ENCODE results near the gene WRNIP1.

WRNIP1 gene

DNA sequence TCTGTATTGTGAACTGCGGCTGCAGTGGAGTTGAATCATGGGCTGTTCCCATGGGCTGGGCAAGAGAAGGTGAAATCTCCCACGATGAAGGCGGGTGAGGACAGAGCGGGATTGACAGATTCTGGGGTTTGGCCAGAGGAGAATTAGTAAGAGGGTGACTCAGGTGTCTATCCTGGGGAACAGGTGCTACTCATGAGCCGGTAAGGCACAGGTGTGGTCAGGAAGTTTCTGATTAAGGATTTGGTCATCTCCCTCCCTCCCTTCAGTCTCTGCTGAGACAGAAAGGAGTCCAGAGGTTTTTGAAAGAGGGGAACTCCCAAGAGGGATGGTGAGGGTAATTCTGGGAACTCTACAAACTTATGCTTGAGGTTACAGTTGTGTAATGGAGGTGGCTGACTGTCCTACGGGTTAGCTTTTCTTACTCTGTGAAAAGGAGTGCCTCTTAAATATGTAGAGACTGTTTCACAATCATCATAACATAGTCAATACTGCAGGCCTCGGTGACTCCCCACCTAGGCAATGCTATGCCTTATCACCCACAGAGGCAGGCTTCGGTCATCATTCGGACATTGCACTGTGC lies 45.0 kb downstream of the WRNIP1 start:
- TF ChIP-seq, protein P1, sequence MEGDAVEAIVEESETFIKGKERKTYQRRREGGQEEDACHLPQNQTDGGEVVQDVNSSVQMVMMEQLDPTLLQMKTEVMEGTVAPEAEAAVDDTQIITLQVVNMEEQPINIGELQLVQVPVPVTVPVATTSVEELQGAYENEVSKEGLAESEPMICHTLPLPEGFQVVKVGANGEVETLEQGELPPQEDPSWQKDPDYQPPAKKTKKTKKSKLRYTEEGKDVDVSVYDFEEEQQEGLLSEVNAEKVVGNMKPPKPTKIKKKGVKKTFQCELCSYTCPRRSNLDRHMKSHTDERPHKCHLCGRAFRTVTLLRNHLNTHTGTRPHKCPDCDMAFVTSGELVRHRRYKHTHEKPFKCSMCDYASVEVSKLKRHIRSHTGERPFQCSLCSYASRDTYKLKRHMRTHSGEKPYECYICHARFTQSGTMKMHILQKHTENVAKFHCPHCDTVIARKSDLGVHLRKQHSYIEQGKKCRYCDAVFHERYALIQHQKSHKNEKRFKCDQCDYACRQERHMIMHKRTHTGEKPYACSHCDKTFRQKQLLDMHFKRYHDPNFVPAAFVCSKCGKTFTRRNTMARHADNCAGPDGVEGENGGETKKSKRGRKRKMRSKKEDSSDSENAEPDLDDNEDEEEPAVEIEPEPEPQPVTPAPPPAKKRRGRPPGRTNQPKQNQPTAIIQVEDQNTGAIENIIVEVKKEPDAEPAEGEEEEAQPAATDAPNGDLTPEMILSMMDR (conservative IDR thresholded peaks at IDR 0.05), result no peak
- TF ChIP-seq ZFX (IDR thresholded peaks at IDR 0.05), result no peak

GRCh38 chr6:2812695-2813094 lies 47.5 kb downstream of the WRNIP1 start:
- TF ChIP-seq, protein P1 (conservative IDR thresholded peaks at IDR 0.05), result no peak
- TF ChIP-seq ZFX (IDR thresholded peaks at IDR 0.05), result no peak

More for the DNA sequence above, 45.0 kb downstream of the WRNIP1 start:
- no peak overlapping the region for H3K27ac ChIP-seq

GRCh38 chr6:2816158-2816557 lies 51.0 kb downstream of the WRNIP1 start:
- TF ChIP-seq, protein P1 (conservative IDR thresholded peaks at IDR 0.05), result no peak
- no peak for TF ChIP-seq ZFX (IDR thresholded peaks at IDR 0.05)
- H3K27ac ChIP-seq, result no peak overlapping the region

More at GRCh38 chr6:2812695-2813094, 47.5 kb downstream of the WRNIP1 start:
- no peak overlapping the region for H3K27ac ChIP-seq

DNA sequence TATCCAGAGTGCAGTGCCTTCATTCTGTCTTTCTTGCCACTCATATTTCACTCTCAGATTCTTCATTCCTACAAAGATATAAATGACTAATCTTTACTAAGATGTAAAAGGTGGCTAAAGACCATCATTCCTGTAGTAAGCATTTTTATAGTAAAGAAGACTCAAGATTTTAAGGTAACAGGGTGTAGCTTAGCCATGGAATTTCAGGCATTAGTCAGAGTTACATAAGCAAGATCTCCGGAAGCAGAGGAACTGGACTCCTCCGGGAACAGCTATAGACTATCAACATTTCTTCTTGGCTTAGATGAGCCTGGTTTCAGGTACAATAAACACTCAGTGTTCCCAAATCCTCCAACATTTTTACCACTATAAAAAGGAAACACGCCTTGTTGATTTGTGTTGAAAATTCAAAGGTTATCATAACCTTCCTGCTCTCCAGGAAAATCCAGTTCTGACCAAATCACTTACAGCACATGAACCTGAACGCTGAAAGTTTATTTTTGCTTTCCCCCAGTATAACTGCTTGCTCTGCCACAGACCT lies 52.8 kb downstream of the WRNIP1 start:
- H3K27ac ChIP-seq, result no peak overlapping the region
- no peak for TF ChIP-seq ZFX (IDR thresholded peaks at IDR 0.05)
- TF ChIP-seq, protein P1 (conservative IDR thresholded peaks at IDR 0.05), result no peak

- TF ChIP-seq, protein P1 (conservative IDR thresholded peaks at IDR 0.05), result no peak
- H3K27ac ChIP-seq, result no peak overlapping the region
Observed at GRCh38 chr6:2818593-2818992, 53.4 kb downstream of the WRNIP1 start.

GRCh38 chr6:2819115-2819514 lies 53.9 kb downstream of the WRNIP1 start:
- TF ChIP-seq, protein P1 (conservative IDR thresholded peaks at IDR 0.05), result no peak
- no peak for TF ChIP-seq ZFX (IDR thresholded peaks at IDR 0.05)
- no peak overlapping the region for H3K27ac ChIP-seq

DNA sequence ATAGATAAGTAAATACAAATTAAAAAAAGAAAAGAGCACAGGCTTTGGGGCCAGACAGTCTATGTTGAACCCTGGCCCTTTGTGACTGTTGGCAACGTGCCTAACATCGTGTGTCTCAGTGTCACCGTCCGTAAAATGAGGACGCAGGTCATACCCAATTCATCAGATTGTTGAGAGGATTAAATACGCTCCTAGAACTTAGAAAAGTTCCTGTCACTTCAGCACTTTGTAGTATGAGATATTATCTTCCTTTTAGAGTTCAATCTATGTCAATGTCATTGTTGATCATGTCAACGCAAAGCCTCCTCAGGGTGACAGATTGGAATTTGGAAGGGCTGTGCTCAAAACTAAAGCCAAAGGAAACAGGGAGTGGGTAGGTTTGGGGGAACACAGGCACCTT lies 54.8 kb downstream of the WRNIP1 start:
- H3K27ac ChIP-seq, result no peak overlapping the region

More for the DNA sequence above, 54.8 kb downstream of the WRNIP1 start:
- TF ChIP-seq, protein P1 (conservative IDR thresholded peaks at IDR 0.05), result no peak
- no peak for TF ChIP-seq ZFX (IDR thresholded peaks at IDR 0.05)

Measured in C4-2B (cell line).